K562 (cell line): ENCODE measurements around the gene OLIG1. TPM values are rescaled to one million over a fixed set of nuclear protein-coding genes. Genes with fewer than 3 reads are reported as not detected.

Experiments
- ATAC-seq: fragments of 200-7000 bp; cut with Tn5 transposase; 3 replicates; pipeline ENCODE4 v1.9.1; 2020; ENCODE audit warnings: moderate library complexity
- BruUV-seq: library from RNA; stranded (reverse); fragments of 400-500 nt; replicated peaks from 2 replicates; lab custom pipeline; 2021; lab: Mats Ljungman, UMichigan
- CTCF ChIA-PET: fragments of 300-600 bp; formaldehyde crosslinking; extraction: SDS; loops from one replicate; lab custom pipeline; 2021; ENCODE audit warnings: low intra/inter-chr PET ratio; lab: Yijun Ruan, JAX
- POLR2A ChIA-PET: fragments of 300-600, 350-650 bp; sonication (Branson Sonifier 250); formaldehyde crosslinking; extraction: SDS; loops from one replicate; lab custom pipeline; 2021; ENCODE audit warnings: antibody characterized with exemption, inconsistent platforms; lab: Yijun Ruan, JAX
- DNase-seq, 4 experiments: peaks; one replicate each; pipeline versions ENCODE4 v3.0.0 to v3.0.0-alpha.2; 2011 to 2018; ENCODE audit warnings: low spot score in 3 of 4, mixed read lengths in 3 of 4; ENCODE audit errors: extremely low read depth in 1 of 4
- FAIRE-seq: peaks from 2 replicates; lab custom pipeline; 2011; peaks lifted over from hg19 to GRCh38; lab: Jason Lieb, UNC
- H2AFZ ChIP-seq: 2 replicates; pipeline ENCODE4 v1.6.0; 2011; ENCODE audit warnings: low read depth, low read length, control low read depth, inconsistent platforms
- H3K27ac ChIP-seq: fragments of 200-600 bp; 3 replicates; pipeline ENCODE4 v1.8.0; 2011; ENCODE audit warnings: low read depth, mild to moderate bottlenecking, control low read depth, inconsistent platforms, low read length, moderate library complexity, mixed read lengths; ENCODE audit errors: extremely low read depth
- H3K27me3 ChIP-seq, 2 experiments: fragments of 300-600 bp in 1 of 2; 2 replicates in 1 of 2; 3 replicates in 1 of 2; pipeline versions ENCODE4 v1.6.0 to v1.8.0; 2011; ENCODE audit warnings: inconsistent platforms in 2 of 2, low read length in 2 of 2, mild to moderate bottlenecking in 1 of 2, mixed read lengths in 1 of 2, moderate library complexity in 1 of 2; ENCODE audit not compliant: control insufficient read depth in 2 of 2, insufficient read depth in 2 of 2
- H3K36me3 ChIP-seq: fragments of 300-600 bp; 3 replicates; pipeline ENCODE4 v1.8.0; 2011; ENCODE audit warnings: mild to moderate bottlenecking, low read length, inconsistent platforms; ENCODE audit not compliant: control insufficient read depth, insufficient read depth
- H3K4me1 ChIP-seq, 2 experiments: fragments of 200-600 bp in 1 of 2; replicated peaks in 1 of 2; 2 replicates in 1 of 2; 3 replicates in 1 of 2; pipeline versions ENCODE4 v1.5.1 to v1.8.0; 2011; ENCODE audit warnings: inconsistent platforms in 2 of 2, low read length in 2 of 2, mild to moderate bottlenecking in 1 of 2, mixed read lengths in 1 of 2, moderate library complexity in 1 of 2; ENCODE audit not compliant: control insufficient read depth in 2 of 2, insufficient read depth in 2 of 2
- H3K4me2 ChIP-seq: 2 replicates; pipeline ENCODE4 v1.6.1; 2011; ENCODE audit warnings: low read length, control low read depth, inconsistent platforms, mixed read lengths; ENCODE audit not compliant: insufficient read depth
- H3K4me3 ChIP-seq: fragments of 200-600 bp; sonication (generic), shearing (Covaris generic); 2 replicates; pipeline ENCODE4 v1.5.1; 2016; ENCODE audit warnings: control low read depth, inconsistent platforms
- H3K79me2 ChIP-seq: fragments of 200-600 bp; 3 replicates; pipeline ENCODE4 v1.8.0; 2011; ENCODE audit warnings: low read length, inconsistent platforms; ENCODE audit not compliant: control insufficient read depth, insufficient read depth
- H3K9ac ChIP-seq, 2 experiments: 2 replicates each; pipeline versions ENCODE4 v1.6.0 to v1.6.1; 2011; ENCODE audit warnings: low read depth in 2 of 2, low read length in 2 of 2, control low read depth in 1 of 2, inconsistent platforms in 1 of 2, mild to moderate bottlenecking in 1 of 2, mixed read lengths in 1 of 2; ENCODE audit not compliant: insufficient read depth in 1 of 2
- H3K9me1 ChIP-seq: one replicate; pipeline ENCODE4 v1.6.0; 2011; ENCODE audit warnings: inconsistent platforms, mild to moderate bottlenecking, low read length, moderate library complexity; ENCODE audit not compliant: control insufficient read depth, insufficient read depth
- H3K9me3 ChIP-seq: replicated peaks from 2 replicates; pipeline ENCODE4 v1.5.1; 2011; ENCODE audit warnings: low read depth, low read length, inconsistent platforms; ENCODE audit not compliant: control insufficient read depth, insufficient read depth
- H4K20me1 ChIP-seq: replicated peaks from 2 replicates; pipeline ENCODE4 v1.6.1; 2011; ENCODE audit warnings: low read length, inconsistent platforms, mixed read lengths; ENCODE audit not compliant: control insufficient read depth, insufficient read depth
- CBFA2T2 ChIP-seq: fragments of 450-650 bp; conservative IDR thresholded peaks from 2 replicates; pipeline ENCODE4 v1.6.1; 2017; ENCODE audit warnings: mild to moderate bottlenecking
- JUNB ChIP-seq: fragments of 450-650 bp; formaldehyde crosslinking; conservative IDR thresholded peaks from 2 replicates; pipeline ENCODE4 v1.4.0; 2020; ENCODE audit warnings: mild to moderate bottlenecking
- TAF1 ChIP-seq: IDR thresholded peaks from 2 replicates; pipeline ENCODE4 v1.6.1; 2011; ENCODE audit warnings: mild to moderate bottlenecking, low read length, moderate library complexity; ENCODE audit not compliant: insufficient read depth, control insufficient read depth, severe bottlenecking; ENCODE audit errors: extremely low read depth
- ZNF347 ChIP-seq: fragments of 450-650 bp; formaldehyde crosslinking; IDR thresholded peaks from 2 replicates; pipeline ENCODE4 v1.4.0; 2020; ENCODE audit warnings: low read depth, mild to moderate bottlenecking, moderate library complexity
- ZNF699 ChIP-seq: fragments of 250-450 bp; sonication (Bioruptor Pico); IDR thresholded peaks from 2 replicates; pipeline ENCODE4 v1.8.0; 2021; ENCODE audit warnings: mild to moderate bottlenecking, moderate library complexity; ENCODE audit not compliant: insufficient replicate concordance
- WGBS: fragments of 100-300 bp; shearing (Covaris generic); methylation state at CpG from one replicate; pipeline ENCODE4 v1.1.6; 2016; ENCODE audit warnings: low coverage, mixed read lengths; ENCODE audit not compliant: insufficient coverage; ENCODE audit errors: missing lambda C conversion rate; 5-methylcytosine and 5-hydroxymethylcytosine counted together
- in situ Hi-C: fragments of 300-500 bp; cut with MboI; formaldehyde crosslinking; loops from 4 replicates; pipeline ENCODE4 v1.15.0; 2018; ENCODE audit warnings: inconsistent platforms, mixed read lengths
- intact Hi-C: fragments of 100-400 bp; cut with micrococcal nuclease; formaldehyde crosslinking; loops from 2 replicates; pipeline ENCODE4 v1.14.2; 2022
- polyA plus RNA-seq, 8 experiments: library from polyadenylated mRNA; depleted of rRNA in 4 of 8; stranded (reverse) in 5 of 8; unstranded in 3 of 8; fragments of >200 nt; fragmentation: Nextera tagmentation in 2 of 8; fragmentation: Illumina TruSeq in 1 of 8; extraction: Ambion mirVana in 2 of 8; extraction: Trizol in 1 of 8; gene quantifications; 2 replicates each; pipeline versions ENCODE4 v1.2.1 to v1.2.3, GENCODE V29; 2011 to 2014; ENCODE audit warnings: inconsistent platforms in 1 of 8, missing spikeins in 1 of 8
- total RNA-seq, 7 experiments: library from RNA; depleted of rRNA in 6 of 7; stranded (reverse); fragments of >200 nt in 6 of 7; fragmentation: Illumina TruSeq in 2 of 7; extraction: Trizol in 2 of 7; gene quantifications; 2 replicates each; pipeline versions ENCODE4 v1.2.1 to v1.2.3, GENCODE V29; 2011 to 2021; ENCODE audit warnings: low replicate concordance in 1 of 7
- TF ChIP-seq, protein P1 (sequence below): sonication (generic); formaldehyde crosslinking; IDR thresholded peaks from 2 replicates; pipeline ENCODE4 v1.8.0; 2022; ENCODE audit warnings: mild to moderate bottlenecking, low read depth, missing genetic modification reagents

OLIG1 gene
- total and polyA plus RNA-seq, 9 of the 15 experiments (the other 6 are each of a cell fraction or from before 2014, with no cell fraction given), result not detected

DNA sequence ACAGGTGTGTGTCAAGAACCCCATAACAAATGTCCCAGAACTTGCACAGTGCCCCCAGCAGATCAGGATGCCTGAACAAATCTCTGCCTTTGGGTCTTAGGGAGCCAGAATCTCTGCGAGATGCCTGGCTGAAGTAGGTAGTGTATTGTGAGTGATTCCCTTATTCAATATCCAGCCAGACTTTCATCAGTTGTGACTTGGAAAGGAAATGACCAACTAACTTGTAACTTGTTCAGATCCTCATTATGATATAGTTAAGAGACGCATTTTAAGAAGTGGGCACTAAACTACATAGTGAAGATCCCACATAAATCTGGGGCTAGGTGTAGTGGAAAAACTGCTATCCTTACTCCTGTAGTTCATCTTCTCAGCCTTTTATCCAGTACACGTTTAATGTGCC is 32.4 kb upstream of the OLIG1 start:
- intact Hi-C loops (no loop called here), in situ Hi-C loops (no loop called here)
- Histone ChIP-seq H3K4me2 (no peak overlapping the region), H3K9me3 (no peaks in the 10 kb centered on the region), H3K9me1 (no peaks in the 10 kb centered on the region), H3K79me2 (no peaks in the 10 kb centered on the region), H3K27me3 (peaks cover 1 to 41% of the 10 kb centered on the region in 2 experiments; a peak in 2 of 5 replicates), H3K4me3 (no peak overlapping the region), H2AFZ (no peak overlapping the region), H4K20me1 (no peaks in the 10 kb centered on the region), H3K27ac (no peak overlapping the region), H3K36me3 (no peaks in the 10 kb centered on the region), H3K9ac (no peak overlapping the region), H3K4me1 (peaks cover 0 to 6% of the 10 kb centered on the region in 2 experiments; a peak in 1 of 5 replicates)
- TF ChIP-seq ZNF699 (CRISPR knock-in tag) (no peak), TAF1 (no peak), JUNB (CRISPR knock-in tag) (no peak), ZNF347 (no peak), CBFA2T2 (no peak)
- TF ChIP-seq, protein P1, sequence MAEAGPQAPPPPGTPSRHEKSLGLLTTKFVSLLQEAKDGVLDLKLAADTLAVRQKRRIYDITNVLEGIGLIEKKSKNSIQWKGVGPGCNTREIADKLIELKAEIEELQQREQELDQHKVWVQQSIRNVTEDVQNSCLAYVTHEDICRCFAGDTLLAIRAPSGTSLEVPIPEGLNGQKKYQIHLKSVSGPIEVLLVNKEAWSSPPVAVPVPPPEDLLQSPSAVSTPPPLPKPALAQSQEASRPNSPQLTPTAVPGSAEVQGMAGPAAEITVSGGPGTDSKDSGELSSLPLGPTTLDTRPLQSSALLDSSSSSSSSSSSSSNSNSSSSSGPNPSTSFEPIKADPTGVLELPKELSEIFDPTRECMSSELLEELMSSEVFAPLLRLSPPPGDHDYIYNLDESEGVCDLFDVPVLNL, result no peak
- ATAC-seq (no peak), DNase-seq (no peak), FAIRE-seq (no peak)
- BruUV-seq, result no TSS peak
- ChIA-PET POLR2A (interaction anchor here (0.7 kb wide), 1 partner anchor 28 kb away, joined by 3 read pairs; no protein-coding TSS in a partner anchor), CTCF (no interaction called here)
- 0% methylated on average over 3 of the region's 3 CpGs for WGBS
